Measurements from ENCODE around the gene DNAAF8.

GRCh38 chr16:4713663-4714501 is 20.5 kb upstream of the DNAAF8 start:
- TF ChIP-seq CTCF (IDR thresholded peaks at IDR 0.05; ENCODE audit: borderline replicate concordance, extremely low read depth, low read length, poor library complexity, severe bottlenecking) (no peak), EZH2 (IDR thresholded peaks at IDR 0.05; ENCODE audit: borderline replicate concordance, low read depth, low read length, severe bottlenecking) (no peak)

Measured in DND-41 (cell line).